Chondrocyte (in vitro differentiated cells): Measurements from ENCODE around the gene NME7. TPM values are rescaled to one million over a fixed set of nuclear protein-coding genes. Genes with fewer than 3 reads are reported as not detected.

ENCODE experiments used
- DNase-seq: peaks from one replicate; pipeline ENCODE4 v3.0.0; 2021; ENCODE audit warnings: mixed read lengths, low spot score
- H3K27ac Mint-ChIP-seq: one replicate; pipeline ENCODE4 v1.8.0; 2021; ENCODE audit warnings: mild to moderate bottlenecking, moderate library complexity, mixed read lengths; ENCODE audit not compliant: unreplicated experiment
- H3K27me3 Mint-ChIP-seq: 2 replicates; pipeline ENCODE4 v1.8.0; 2021; ENCODE audit warnings: low read depth, mixed read lengths
- H3K36me3 Mint-ChIP-seq: 2 replicates; pipeline ENCODE4 v1.8.0; 2021; ENCODE audit warnings: low read depth, mixed read lengths
- H3K4me1 Mint-ChIP-seq: 2 replicates; pipeline ENCODE4 v1.8.0; 2021; ENCODE audit warnings: low read depth, mild to moderate bottlenecking, mixed read lengths
- H3K4me3 Mint-ChIP-seq: one replicate; pipeline ENCODE4 v1.8.0; 2021; ENCODE audit warnings: mild to moderate bottlenecking, moderate library complexity, mixed read lengths; ENCODE audit not compliant: unreplicated experiment
- H3K9me3 Mint-ChIP-seq: 2 replicates; pipeline ENCODE4 v1.8.0; 2021; ENCODE audit warnings: low read depth, mixed read lengths
- total RNA-seq: library from RNA; stranded (reverse); gene quantifications from 3 replicates; pipeline ENCODE4 v1.2.1, GENCODE V29; 2021
- TF ChIP-seq, protein P1 (sequence below): fragments of 200-600 bp; sonication (generic); IDR thresholded peaks from 2 replicates; pipeline ENCODE4 v1.5.0; 2021; ENCODE audit warnings: antibody characterized with exemption, mild to moderate bottlenecking, moderate library complexity

Gene NME7
- total RNA-seq, 1 donor from 2014 or later = 14.7 TPM

- TF ChIP-seq, protein P1, sequence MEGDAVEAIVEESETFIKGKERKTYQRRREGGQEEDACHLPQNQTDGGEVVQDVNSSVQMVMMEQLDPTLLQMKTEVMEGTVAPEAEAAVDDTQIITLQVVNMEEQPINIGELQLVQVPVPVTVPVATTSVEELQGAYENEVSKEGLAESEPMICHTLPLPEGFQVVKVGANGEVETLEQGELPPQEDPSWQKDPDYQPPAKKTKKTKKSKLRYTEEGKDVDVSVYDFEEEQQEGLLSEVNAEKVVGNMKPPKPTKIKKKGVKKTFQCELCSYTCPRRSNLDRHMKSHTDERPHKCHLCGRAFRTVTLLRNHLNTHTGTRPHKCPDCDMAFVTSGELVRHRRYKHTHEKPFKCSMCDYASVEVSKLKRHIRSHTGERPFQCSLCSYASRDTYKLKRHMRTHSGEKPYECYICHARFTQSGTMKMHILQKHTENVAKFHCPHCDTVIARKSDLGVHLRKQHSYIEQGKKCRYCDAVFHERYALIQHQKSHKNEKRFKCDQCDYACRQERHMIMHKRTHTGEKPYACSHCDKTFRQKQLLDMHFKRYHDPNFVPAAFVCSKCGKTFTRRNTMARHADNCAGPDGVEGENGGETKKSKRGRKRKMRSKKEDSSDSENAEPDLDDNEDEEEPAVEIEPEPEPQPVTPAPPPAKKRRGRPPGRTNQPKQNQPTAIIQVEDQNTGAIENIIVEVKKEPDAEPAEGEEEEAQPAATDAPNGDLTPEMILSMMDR = no peak
- Mint-ChIP-seq H3K36me3 (peaks cover 34% of the 10 kb centered on the region), H3K4me3 (no peak overlapping the region)
Measured at GRCh38 chr1:169390303-169390702, 22.7 kb upstream of the NME7 start.

GRCh38 chr1:169387399-169387798 lies 19.8 kb upstream of the NME7 start:
- Mint-ChIP-seq H3K27me3 (no peaks in the 10 kb centered on the region), H3K9me3 (no peaks in the 10 kb centered on the region), H3K36me3 (peaks cover 31% of the 10 kb centered on the region), H3K4me3 (no peak overlapping the region), H3K27ac (no peak overlapping the region), H3K4me1 (no peaks in the 10 kb centered on the region)
- TF ChIP-seq, protein P1 = no peak
- DNase-seq = no peak

More at GRCh38 chr1:169390303-169390702, 22.7 kb upstream of the NME7 start:
- no peaks in the 10 kb centered on the region for H3K27me3 Mint-ChIP-seq
- no peaks in the 10 kb centered on the region for H3K4me1 Mint-ChIP-seq
- no peak overlapping the region for H3K27ac Mint-ChIP-seq
- no peaks in the 10 kb centered on the region for H3K9me3 Mint-ChIP-seq
- no peak for DNase-seq

DNA sequence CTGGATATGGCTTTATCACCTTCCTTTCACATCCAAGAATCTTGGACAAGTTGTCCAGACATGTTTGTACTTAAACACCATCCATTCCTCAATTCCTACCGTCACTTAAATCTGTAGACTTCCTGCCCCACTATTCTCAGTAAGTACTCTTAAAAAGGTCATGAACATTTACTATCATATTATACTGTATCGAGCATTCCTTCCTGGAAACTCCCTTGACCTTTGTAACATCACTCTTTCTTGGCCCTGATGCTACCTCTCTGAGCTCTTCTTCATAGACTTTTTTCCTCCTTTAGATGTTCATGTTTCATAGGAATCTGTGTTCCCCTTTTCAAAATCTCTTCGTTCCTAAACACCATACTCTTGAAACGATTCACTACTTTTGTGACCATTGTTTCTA lies 15.9 kb upstream of the NME7 start:
- no peaks in the 10 kb centered on the region for H3K27me3 Mint-ChIP-seq
- no peak overlapping the region for H3K4me3 Mint-ChIP-seq
- peaks cover 29% of the 10 kb centered on the region for H3K36me3 Mint-ChIP-seq
- no peaks in the 10 kb centered on the region for H3K9me3 Mint-ChIP-seq
- H3K27ac Mint-ChIP-seq = no peak overlapping the region
- TF ChIP-seq, protein P1 = no peak
- DNase-seq = no peak
- no peaks in the 10 kb centered on the region for H3K4me1 Mint-ChIP-seq

DNA sequence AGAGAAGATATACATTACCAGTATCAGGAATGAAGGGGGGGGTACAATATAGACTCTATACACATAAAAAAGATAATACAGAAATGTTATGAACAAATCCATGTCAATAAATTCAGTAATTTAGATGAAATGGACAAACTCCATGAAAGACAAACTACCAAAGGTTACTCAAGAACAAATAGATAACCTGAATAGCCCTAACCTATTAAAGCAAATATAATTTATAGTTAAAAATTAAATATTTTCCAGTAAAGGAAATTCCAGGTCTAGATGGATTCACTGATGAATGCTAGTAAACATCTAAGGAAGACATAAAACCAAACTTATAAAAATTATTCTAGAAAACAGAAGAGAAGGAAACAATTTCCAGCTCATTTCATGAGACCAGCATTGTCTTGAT lies 13.6 kb upstream of the NME7 start:
- H3K4me1 Mint-ChIP-seq = no peaks in the 10 kb centered on the region
- TF ChIP-seq, protein P1 = no peak
- no peak for DNase-seq
- H3K9me3 Mint-ChIP-seq = no peaks in the 10 kb centered on the region
- no peak overlapping the region for H3K27ac Mint-ChIP-seq
- H3K27me3 Mint-ChIP-seq = no peaks in the 10 kb centered on the region
- no peak overlapping the region for H3K4me3 Mint-ChIP-seq
- H3K36me3 Mint-ChIP-seq = peaks cover 23% of the 10 kb centered on the region

DNA sequence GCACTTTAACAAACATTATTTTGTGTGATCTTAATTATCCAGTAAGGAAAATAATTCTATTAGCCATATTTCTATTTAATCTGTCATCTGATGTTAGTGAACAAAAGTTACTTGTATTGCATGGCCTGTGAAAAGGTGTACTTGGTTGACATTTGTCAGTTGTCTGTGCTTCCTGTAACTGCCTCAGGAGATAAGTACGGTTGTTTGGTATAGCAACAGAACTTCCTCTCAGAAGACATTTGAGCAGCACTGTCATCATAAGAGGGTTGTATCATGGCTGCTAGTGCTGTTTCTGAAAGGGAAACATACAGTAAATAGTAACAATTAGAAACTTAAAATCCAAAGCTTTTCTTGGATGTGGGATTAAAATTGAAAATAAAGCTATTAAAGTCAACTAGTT lies 3.8 kb upstream of the NME7 start:
- no peaks in the 10 kb centered on the region for H3K9me3 Mint-ChIP-seq
- peaks cover 15% of the 10 kb centered on the region for H3K4me1 Mint-ChIP-seq
- TF ChIP-seq, protein P1 = no peak
- no peak overlapping the region for H3K27ac Mint-ChIP-seq
- no peaks in the 10 kb centered on the region for H3K27me3 Mint-ChIP-seq
- no peak for DNase-seq
- no peak overlapping the region for H3K4me3 Mint-ChIP-seq
- peaks cover 9% of the 10 kb centered on the region for H3K36me3 Mint-ChIP-seq
